ENCODE measurements around the gene TRAK1.
A peak's percentile ranks its signal among the peaks of the same experiment; 100 is the strongest.

Gene TRAK1

DNA sequence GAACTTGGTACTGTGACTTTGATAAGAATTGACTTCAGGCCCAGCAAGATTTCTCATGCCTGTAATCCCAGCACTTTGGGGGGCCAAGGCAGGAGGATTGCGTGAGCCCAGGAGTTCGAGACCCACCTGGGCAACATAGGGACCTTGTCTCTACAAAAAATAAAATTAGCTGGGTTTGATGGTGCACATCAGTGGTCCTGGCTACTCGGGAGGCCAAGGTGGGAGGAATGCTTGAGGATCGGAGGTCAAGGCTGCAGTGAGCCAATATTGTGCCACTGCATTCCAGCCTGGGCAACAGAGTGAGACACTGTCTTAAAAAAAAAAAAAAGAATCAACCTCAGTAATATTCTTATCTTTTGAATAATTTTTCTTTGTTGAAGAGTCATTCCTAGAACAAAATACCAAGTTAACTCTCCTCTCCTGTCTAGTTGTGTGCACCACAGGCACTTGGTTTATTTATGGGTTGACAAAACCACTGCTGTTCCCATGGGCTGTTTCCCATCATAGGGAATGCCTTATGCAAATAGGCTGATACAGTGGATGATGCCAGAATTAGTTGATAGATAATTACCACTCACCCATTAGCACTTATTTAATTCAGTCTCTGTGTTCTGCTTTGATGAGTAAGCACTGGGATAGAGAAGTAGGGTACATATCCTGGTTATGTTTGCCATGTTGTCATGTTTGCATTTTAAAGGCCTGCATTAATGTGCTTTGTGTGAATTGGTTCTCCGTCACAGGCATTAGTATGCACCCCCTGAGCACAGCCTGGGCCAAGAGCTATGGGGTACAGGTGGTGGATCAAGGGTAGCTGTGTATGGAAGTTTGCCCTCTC, 32.9 kb downstream of the TRAK1 start:
- no peak for DNase-seq (ENCODE audit: low read depth)

DNA sequence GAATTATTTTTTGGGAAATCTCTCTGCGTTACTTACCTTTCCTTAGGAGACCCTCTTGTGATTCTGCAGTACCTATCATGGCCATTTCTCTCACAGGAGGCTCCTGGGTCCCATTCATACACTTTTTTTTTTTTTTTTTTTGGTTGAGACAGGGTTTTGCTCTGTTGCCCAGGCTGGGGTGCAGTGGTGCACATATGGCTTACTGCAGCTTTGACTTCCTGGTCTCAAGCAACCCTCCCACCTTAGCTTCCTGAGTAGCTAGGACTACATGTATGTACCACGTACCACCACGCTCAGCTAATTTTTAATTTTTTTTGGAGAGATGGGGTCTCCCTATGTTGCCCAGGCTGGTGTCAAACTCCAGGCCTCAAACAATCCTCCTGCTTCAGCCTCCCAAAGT, 36.1 kb downstream of the TRAK1 start:
- DNase-seq (ENCODE audit: low read depth) = no peak

DNA sequence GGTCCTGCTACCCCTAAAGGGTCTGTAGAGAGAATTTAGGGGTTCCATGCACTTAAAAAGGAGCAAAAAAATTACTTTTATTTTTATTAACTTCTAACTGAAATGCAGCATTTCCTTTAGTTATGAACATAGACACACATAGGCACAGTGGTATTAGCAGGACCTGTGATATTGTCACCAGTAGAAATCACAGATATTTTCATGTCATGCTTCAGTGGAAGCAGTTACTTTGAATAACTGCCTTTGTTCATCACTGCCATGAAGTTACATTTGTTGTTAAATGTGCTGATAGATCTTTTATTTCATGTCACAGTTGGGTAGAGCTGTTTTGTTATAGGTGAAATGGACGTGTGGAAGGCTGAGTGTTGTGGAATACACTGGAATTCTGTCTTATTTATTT, 37.4 kb downstream of the TRAK1 start:
- no peak for DNase-seq (ENCODE audit: low read depth)

DNA sequence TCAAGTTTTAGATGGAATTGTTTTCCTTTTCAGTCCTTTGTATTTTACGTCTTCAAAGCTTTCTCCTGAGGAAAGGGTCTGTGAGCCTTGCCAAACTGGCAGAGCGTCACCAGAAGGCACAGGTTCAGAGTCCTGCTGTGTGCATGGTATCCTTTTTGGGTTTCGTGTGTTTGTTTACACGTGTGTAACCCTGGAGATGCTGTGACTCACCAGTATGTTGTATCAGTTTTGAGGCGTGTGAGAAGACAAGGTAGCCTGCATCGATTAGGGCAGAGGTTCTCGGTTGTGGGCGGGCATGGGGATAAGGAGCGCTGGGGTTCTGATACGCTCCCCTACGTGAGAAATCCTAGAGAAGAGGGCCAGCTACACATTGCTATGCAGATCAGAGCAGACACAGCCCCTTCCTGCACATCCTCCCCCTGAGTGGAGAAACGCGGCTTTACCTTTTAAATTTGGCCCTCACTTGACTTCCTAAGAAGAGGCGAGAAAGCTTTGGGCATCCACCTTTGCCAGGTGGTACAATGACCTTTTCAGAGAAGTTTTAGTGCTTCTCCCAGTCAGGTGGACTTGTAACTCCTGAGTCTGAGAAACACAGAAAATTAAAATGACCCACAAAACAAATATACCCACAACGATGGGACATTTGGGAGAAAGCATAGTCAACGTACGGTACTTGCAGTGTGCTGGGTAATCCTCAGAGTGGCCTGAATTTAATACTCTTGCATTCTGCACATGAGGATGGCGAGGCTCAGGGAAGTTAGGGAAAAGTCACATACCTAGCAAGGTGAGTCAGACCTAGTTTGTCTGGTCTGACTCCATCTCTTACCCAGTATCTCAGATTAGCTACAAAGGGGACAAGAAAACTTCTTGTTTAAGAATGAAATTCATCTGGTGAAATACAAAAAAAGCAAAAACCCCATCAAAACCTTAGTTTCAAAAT, 38.1 kb downstream of the TRAK1 start:
- DNase-seq (ENCODE audit: low read depth) = no peak

DNA sequence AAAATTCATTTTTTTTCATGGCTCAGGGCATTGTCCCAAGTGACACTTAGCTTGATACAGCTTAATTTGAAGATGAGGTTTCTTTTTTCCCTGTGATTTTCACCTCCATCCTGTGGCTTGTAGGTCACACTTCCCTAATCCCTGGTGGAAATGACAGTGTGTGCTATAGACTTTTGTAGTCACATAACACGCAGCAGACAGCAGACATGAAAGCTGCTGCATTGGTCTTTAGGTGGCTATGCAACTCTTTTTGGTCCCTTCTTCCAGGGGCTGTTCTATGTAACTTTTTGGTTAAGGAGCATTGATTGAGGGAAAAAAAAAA, 38.8 kb downstream of the TRAK1 start:
- DNase-seq (ENCODE audit: low read depth) = no peak

DNA sequence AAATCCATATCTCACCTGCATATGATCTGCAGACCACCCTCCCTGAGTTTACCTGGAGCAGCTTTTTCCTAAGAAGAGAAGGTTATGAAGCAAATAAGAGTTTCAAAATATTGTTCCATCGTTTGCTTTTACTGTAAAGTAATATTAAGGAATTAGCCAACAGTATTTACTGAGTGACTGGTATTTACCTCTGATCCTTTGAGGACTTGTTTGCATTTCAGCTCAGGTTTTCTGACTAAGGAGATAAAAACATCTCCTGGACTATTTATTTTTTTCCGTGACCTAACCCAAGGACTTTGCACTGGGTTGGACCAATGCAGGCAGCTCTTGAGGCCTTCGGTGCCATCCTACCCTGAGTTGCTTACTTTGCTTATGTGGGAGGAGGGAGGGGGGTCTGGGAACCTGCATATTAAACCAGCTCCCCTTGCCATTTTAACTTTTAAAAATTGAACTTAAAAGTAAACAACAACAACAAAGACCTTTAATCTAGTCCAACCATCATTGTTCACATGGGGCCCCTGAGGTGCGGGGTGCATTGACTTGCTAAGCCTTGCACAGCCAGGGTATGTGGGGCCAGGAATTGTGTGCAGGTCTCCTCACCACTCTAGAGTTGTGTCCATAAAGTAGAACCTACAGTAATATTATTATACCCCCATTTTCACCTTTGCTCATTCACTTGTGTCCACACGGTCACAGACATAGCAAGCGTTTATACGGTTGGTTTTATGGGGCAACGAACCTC, 39.3 kb downstream of the TRAK1 start:
- DNase-seq (ENCODE audit: low read depth) = no peak

DNA sequence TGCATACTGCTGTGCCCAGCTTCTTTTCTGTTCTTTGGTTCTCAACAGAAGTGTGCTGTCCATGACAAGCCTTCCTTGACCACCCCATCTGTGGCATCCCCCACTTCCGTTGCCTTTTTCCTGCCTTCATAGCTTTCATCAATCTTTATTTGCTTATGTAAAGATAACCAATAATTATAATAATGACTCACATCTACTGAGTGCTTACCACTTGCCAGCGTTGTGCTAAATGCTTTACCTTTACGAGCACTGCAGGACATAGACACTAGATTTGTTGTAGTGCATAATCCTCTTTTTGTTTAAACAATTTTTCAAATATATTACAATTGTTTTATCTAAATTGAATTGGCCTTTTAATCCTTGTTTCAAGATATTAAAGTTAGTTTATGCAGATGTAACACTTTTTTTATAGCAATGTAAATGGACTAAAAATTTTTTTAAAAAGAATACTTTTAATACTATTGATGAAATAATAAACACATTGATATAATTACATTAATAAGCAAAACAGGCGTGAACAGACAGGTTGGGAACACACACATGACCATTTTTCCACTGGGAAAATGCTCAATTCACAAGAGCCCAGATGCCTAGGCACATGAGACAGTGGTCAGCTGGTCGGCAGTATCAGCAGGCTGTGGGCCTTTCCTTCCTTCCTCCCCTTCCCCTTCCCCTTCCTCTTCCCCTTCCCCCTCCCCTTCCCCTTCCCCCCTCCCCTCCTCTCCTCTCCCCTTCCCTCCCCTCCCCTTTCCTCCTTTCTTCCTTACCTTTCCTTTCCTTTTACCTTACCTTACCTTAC, 42.5 kb downstream of the TRAK1 start:
- no peak for DNase-seq (ENCODE audit: low read depth)

DNA sequence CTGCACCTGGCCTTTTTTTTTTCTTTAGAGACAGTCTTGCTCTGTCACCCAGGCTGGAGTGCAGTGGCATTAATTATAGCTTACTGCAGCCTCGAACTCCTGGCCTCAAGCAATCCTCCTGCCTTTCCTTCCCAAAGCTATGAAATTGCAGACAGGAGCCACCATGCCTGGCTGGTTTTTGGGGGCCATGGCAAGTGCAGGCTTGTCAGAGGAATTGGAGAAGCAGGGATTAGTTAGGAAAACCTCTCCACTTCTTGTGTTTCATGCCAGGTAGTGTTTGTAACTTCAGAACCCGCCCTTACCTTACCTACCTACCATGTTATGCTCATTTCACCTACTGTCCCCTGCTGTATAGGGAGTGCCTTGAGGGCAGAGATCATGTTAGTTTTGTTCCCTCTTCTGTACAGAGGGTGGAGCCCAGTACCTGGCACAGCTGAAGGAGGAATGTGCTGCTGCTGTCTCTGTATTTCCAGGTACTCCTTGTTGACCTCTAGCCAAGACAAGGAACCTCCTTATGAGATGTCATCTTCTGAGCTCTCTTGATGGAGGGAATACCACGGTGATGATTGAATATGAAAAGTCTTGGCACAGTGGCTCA, 43.8 kb downstream of the TRAK1 start:
- DNase-seq (ENCODE audit: low read depth) = no peak

DNA sequence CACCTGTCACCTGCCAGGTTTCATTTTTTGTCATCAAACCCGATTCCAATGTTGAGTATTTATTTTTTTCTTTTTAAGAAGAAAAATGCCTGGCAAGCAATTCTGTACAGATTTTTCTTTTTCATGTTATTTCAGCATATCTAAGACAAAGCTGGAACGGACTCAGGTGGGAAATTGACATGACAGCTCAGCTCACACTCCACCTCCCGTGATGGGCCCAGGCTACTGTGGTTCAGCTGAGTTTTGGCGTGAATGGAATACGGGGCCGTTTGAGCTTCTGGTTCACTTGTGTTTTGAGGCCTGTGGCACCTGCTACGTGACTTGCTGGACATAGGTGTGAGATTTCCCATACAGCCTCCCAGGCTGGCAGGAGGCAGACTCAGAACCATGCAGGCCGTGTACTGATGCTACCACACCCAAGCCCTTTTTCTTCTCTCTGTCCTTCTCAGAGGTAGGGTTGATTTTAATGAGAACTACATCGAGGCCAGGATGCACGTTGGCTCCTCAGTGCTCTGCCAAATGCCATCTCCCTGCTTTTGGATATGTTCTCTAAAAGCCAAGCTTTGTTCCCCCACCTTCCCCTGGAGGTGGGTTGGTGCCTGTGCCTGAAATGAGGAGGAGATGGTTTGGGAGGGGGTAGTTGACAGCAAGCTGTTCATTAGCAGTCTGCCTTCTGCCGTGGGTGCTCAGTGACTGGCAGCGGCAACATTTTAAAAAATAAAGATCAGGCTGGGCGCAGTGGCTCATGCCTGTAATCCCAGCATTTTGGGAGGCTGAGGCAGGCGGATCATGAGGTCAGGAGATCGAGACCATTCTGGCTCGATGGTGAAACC, 48.7 kb downstream of the TRAK1 start:
- no peak for DNase-seq (ENCODE audit: low read depth)

DNA sequence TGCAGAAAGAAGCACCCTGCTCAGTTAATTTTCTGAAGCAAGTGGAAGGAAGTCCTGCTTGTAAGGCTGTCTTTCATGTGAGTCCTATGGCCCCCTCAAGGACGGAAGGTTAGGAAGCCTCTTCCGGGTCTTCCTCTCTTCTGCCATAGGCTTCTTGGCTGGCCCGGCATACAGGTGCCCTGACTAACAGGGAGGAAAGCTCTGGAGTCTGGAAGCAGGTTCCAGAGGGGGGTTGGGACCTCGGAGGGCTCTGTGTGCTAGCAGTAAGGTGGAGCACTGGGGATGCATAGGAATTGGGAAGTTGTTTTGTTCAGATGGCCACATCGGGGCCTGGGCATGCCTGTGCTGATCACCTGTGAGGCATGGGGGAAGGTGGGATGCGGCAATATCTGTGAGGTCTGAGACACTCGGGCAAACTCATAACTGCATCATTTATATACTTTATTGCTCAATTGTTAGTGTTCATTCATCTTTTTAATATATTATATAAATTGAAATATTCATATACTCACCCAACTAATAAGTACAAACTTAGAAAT, 49.6 kb downstream of the TRAK1 start:
- DNase-seq (ENCODE audit: low read depth) = no peak

DNA sequence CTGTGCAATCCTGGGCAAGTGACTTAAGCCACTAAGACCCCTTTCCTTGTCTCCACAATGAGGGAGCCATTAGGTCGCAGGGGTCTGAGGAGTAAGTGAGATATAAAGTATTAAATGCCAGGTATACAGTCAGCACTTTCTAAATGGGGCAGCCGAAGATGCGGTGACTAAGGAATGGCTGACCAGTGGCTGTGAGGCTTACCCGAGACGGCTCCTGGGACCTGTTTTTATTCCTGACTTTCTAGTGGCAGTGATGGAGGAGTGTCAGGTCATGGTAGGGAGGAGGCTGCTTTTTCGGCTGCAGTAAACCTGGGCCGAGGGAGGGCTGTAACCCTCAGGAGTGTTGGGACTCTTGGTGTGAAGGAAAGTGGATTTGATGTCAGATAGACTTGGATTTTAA, 52.3 kb downstream of the TRAK1 start:
- no peak for DNase-seq (ENCODE audit: low read depth)

DNA sequence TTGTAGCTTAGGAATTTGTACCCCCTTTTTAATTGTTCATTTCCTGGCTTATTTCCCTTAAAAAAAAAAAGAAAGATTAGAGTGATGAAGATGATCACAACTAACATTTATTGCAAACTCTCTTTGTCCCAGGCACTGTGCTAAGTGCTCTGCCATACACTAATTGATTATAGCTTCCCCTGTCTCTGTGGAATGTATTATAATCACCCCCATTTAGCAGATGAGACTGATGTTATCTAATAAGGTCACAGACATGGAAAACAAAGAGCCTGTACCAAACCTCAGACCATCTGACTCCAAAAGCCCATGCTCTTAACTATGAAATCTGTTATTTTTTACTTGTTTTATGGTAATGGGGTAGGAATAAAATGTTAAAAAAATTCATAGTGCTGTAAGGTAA, 53.1 kb downstream of the TRAK1 start:
- DNase-seq (ENCODE audit: low read depth) = no peak

DNA sequence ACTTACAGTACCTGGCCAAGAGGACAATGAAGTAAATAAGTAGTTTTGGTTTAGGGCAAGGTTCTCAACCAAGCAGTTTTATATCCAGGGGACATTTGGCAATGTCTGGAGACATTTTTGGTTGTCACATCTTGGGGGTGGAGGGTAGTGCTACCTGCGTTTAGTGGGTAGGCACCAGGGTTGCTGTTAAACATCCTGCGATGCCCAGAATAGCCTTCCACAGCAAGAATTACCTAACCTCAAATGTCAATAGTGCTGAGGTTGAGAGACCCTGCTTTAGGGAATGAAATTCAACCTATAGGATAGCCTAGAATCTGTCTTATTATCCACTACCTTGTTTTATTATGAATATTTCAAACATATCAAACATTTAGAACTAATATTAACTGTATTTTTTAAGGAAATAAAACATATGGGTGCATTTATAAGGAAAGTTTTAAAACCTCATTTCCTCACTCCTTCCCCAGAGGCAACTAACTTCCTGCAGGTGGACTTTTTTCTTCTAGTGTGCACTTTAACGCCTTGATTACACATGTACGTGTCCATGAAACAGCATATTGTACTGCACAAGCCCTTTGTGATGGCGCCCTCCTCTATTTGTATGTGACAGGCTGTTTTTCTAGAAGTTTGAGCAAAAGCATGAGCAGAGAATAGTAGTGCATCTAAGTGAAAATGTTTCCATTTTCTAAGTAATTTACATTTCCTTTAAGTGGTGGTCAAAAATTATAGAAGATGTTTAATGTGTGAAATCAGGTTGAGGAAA, 57.1 kb downstream of the TRAK1 start:
- no peak for DNase-seq (ENCODE audit: low read depth)

DNA sequence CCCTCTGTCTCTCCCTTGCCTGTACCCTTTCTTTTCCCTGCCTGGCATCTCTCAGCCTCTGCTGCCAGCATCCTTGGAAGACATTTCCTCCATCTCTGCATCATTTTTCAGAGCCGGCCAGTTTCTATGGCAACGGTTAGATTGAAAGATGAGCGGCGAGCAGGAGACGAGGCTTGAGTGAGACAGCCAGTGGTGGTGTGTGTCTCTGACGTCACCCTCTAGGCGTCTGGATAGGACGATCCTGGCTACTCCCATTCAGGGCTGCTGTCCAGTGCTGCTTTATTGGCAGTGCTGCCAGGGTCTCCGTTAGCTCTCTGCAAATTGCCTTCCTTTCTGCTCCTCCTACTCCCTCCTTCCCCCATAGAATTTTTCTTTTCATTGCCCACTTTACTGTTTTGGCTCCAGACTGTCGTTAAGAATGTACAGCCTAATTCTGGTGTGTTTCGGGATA, 57.9 kb downstream of the TRAK1 start:
- peak; percentile 79 for DNase-seq (ENCODE audit: low read depth)

DNA sequence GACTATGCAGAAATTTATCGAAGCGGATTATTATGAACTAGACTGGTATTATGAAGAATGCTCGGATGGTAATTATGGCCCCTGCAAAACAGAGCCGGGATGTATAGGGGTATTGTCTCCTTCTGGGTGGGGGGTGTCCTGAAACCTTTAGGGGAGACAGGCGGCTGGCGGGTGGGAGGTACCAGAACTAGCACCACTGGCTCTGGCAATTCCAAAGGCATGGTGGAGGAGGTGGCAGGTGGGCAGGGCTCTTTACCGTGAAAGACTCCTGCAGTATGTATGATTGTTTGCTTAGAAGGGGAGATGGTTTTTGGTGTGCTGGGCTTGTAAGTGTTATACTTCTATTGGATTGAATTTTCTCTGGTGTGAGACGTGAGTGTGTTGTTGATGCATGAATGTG, 58.4 kb downstream of the TRAK1 start:
- no peak for DNase-seq (ENCODE audit: low read depth)

DNA sequence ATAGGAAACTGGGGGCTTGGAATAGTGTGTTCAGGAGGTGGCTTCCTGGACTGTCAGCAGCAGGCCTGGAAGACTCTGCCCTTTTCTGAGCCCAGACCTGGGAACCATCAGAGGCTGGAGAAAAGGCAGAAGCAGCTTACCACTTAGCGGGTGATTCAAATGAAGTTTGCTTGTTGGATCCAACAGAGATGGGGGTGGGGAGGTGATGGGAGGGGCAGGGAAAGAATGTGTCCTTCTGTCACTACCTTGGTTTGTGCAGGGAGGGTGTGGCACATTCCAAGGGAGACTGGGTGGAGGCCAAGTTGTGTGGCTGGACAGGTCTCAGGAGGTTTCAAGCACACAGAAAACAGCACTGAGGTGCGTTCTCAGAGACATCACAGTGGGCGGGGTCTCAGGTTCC, 58.8 kb downstream of the TRAK1 start:
- DNase-seq (ENCODE audit: low read depth) = no peak

DNA sequence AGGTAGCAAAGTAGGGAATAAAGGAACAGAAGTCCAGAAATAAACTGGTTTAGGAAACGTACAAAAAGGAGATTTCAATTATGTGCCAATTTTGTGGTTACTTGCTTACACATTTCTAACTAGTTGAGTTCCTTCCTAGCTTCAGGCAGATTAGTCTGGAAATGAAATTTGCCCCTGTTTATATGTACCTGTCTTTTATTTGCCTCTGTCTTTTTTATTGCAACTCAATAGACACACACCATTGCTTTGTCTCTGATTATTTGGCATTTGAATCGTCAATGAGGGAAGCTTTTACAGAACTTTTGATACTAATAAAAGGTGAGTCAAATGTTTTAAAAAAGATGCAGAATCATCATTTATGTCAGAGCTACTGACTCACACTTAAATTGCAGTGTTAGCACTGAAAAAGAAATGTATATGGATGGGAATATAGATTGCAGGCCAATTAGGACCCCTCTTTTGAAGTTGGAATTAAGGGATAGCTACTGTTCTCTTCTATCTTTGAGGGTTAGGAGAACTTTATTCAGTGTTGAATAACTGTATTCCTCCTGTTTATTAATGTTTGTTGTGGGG, 60.5 kb downstream of the TRAK1 start:
- DNase-seq (ENCODE audit: low read depth) = no peak

DNA sequence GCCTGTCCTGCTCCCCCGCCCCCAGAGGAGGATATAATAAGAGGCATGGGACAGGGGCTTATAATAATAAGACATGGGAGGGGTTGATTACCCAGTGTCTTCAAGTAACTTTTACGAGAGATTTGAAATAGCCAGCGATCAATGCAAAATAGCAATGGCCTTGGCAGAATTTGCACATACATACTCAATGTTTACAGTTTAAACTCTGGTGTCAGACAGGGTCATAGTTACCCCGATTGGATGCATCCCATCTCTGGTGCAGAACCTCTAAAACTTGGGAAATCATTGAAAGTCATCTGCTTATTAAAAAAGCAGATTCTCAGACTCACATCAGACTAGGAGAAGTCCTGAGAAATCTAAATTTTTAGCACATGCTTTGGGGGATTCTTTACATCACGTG, 61.0 kb downstream of the TRAK1 start:
- no peak for DNase-seq (ENCODE audit: low read depth)

DNA sequence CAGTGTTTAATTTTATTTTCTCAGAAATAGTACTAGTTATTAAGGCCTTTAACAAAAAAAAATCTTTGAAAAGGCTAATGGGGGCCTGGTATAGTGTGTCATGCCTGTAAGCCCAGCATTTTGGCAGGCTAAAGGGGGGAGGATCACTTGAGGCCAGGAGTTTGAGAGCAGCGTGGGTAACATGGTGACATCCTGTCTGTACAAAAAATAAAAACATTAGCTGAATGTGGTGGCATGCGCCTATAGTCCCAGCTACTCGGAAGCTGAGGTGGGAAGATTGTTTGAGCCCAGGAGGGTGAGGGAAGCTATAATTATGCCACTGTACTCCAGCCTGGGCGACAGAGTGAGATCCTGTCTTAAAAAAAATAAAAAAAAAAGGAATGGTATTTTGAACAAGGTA, 61.9 kb downstream of the TRAK1 start:
- DNase-seq (ENCODE audit: low read depth) = no peak

All from fibroblast of gingiva (primary cell).